Endothelial cell of umbilical vein (primary cell): Measurements from ENCODE around the gene PRCD. TPM values are rescaled to one million over a fixed set of nuclear protein-coding genes. Genes with fewer than 3 reads are reported as not detected.

Experiments
- BruUV-seq: library from RNA; stranded (reverse); fragments of 400-500 nt; replicated peaks from 2 replicates; lab custom pipeline; 2021; lab: Mats Ljungman, UMichigan
- CTCF ChIA-PET: fragments of 300-600, 350-600 bp; sonication (Branson Sonifier 250); formaldehyde crosslinking; loops from one replicate; lab custom pipeline; 2021; ENCODE audit warnings: antibody characterized with exemption, inconsistent platforms; lab: Charles Lee
- POLR2A ChIA-PET: fragments of 300-600, 350-600 bp; sonication (Branson Sonifier 250); formaldehyde crosslinking; loops from one replicate; lab custom pipeline; 2021; ENCODE audit warnings: antibody characterized with exemption, inconsistent platforms; lab: Charles Lee
- DNase-seq: peaks from one replicate; pipeline ENCODE4 v3.0.0-alpha.2; 2011; ENCODE audit warnings: low read depth, low spot score
- FAIRE-seq: peaks from 2 replicates; lab custom pipeline; 2011; peaks lifted over from hg19 to GRCh38; lab: Jason Lieb, UNC
- H2AFZ ChIP-seq: 2 replicates; pipeline ENCODE4 v1.6.0; 2012; ENCODE audit warnings: low read depth, low read length, control low read depth, inconsistent platforms
- H3K27ac ChIP-seq: 2 replicates; pipeline ENCODE4 v1.5.1; 2011; ENCODE audit warnings: low read depth, mild to moderate bottlenecking, control low read depth, low read length, moderate library complexity; ENCODE audit not compliant: insufficient read depth
- H3K27me3 ChIP-seq, 2 experiments: 2 replicates each; pipeline versions ENCODE4 v1.6.0 to v1.6.1; 2011; ENCODE audit warnings: low read length in 2 of 2, mixed read lengths in 1 of 2; ENCODE audit not compliant: control insufficient read depth in 2 of 2, insufficient read depth in 2 of 2
- H3K36me3 ChIP-seq, 2 experiments: 2 replicates in 1 of 2; 3 replicates in 1 of 2; pipeline ENCODE4 v1.5.1; 2011; ENCODE audit warnings: low read length in 2 of 2, mild to moderate bottlenecking in 1 of 2, moderate library complexity in 1 of 2; ENCODE audit not compliant: control insufficient read depth in 2 of 2, insufficient read depth in 2 of 2; ENCODE audit errors: extremely low read depth in 1 of 2
- H3K4me1 ChIP-seq: 3 replicates; pipeline ENCODE4 v1.5.1; 2011; ENCODE audit warnings: mild to moderate bottlenecking, low read length; ENCODE audit not compliant: control insufficient read depth, insufficient read depth; ENCODE audit errors: extremely low read depth
- H3K4me2 ChIP-seq: 2 replicates; pipeline ENCODE4 v1.6.1; 2011; ENCODE audit warnings: low read length, control low read depth, mixed read lengths; ENCODE audit not compliant: insufficient read depth
- H3K4me3 ChIP-seq, 3 experiments: fragments of 200-600 bp in 1 of 3; sonication (generic), shearing (Covaris generic) in 1 of 3; replicated peaks in 1 of 3; 2 replicates each; pipeline ENCODE4 v1.5.1; 2011 to 2016; ENCODE audit warnings: control low read depth in 3 of 3, low read length in 3 of 3, mild to moderate bottlenecking in 2 of 3, inconsistent platforms in 1 of 3, low read depth in 1 of 3, moderate library complexity in 1 of 3; ENCODE audit not compliant: insufficient read depth in 1 of 3
- H3K79me2 ChIP-seq: 2 replicates; pipeline ENCODE4 v1.6.0; 2012; ENCODE audit warnings: low read length, inconsistent platforms; ENCODE audit not compliant: control insufficient read depth, insufficient read depth
- H3K9ac ChIP-seq: replicated peaks from 2 replicates; pipeline ENCODE3; 2011; ENCODE audit warnings: low read length, control low read depth; ENCODE audit not compliant: insufficient read depth; ENCODE audit errors: extremely low read depth
- H3K9me1 ChIP-seq: replicated peaks from 3 replicates; pipeline ENCODE4 v1.6.0; 2011; ENCODE audit warnings: mild to moderate bottlenecking, low read length; ENCODE audit not compliant: control insufficient read depth, insufficient read depth; ENCODE audit errors: extremely low read depth
- H3K9me3 ChIP-seq: replicated peaks from 2 replicates; pipeline ENCODE4 v1.5.1; 2012; ENCODE audit warnings: low read length, inconsistent platforms; ENCODE audit not compliant: control insufficient read depth, insufficient read depth
- H4K20me1 ChIP-seq: replicated peaks from 2 replicates; pipeline ENCODE3; 2011; ENCODE audit warnings: mild to moderate bottlenecking, low read length; ENCODE audit not compliant: control insufficient read depth, insufficient read depth; ENCODE audit errors: extremely low read depth
- EZH2 ChIP-seq: IDR thresholded peaks from 2 replicates; pipeline ENCODE4 v1.6.1; 2012; ENCODE audit warnings: borderline replicate concordance, low read depth, mild to moderate bottlenecking, moderate library complexity, low read length, inconsistent platforms; ENCODE audit not compliant: severe bottlenecking
- FOS ChIP-seq: IDR thresholded peaks from 2 replicates; pipeline ENCODE4 v1.6.1; 2011; ENCODE audit warnings: mild to moderate bottlenecking, low read length, moderate library complexity, borderline replicate concordance; ENCODE audit not compliant: insufficient read depth
- GATA2 ChIP-seq: IDR thresholded peaks from 2 replicates; pipeline ENCODE4 v1.7.0; 2011; ENCODE audit warnings: low read depth, mild to moderate bottlenecking, moderate library complexity, mixed read lengths, low read length; ENCODE audit not compliant: insufficient read length, insufficient read depth
- JUN ChIP-seq: IDR thresholded peaks from 2 replicates; pipeline ENCODE4 v1.6.1; 2011; ENCODE audit warnings: borderline replicate concordance, low read depth; ENCODE audit not compliant: insufficient read length, insufficient read depth
- MYC ChIP-seq: IDR thresholded peaks from one replicate; pipeline ENCODE4 v1.6.1; 2011; ENCODE audit warnings: mild to moderate bottlenecking, low read depth, low read length
- POLR2A ChIP-seq: IDR thresholded peaks from 2 replicates; pipeline ENCODE4 v1.6.1; 2012; ENCODE audit warnings: low read depth, mild to moderate bottlenecking, control low read depth, low read length
- POLR2AphosphoS5 ChIP-seq: IDR thresholded peaks from 2 replicates; pipeline ENCODE4 v1.6.1; 2012; ENCODE audit warnings: low read depth, mild to moderate bottlenecking, control low read depth, low read length, moderate library complexity; ENCODE audit not compliant: insufficient read depth
- dilution Hi-C: fragments of 300-500 bp; cut with MboI; formaldehyde crosslinking; loops from one replicate; pipeline ENCODE4 v1.15.0; 2019; ENCODE audit warnings: low sequenced_read_pairs; ENCODE audit not compliant: extremely low pct_ligation_motif_present
- intact Hi-C: fragments of 100-400 bp; cut with micrococcal nuclease; formaldehyde crosslinking; loops from one replicate; pipeline ENCODE4 v1.10.0; 2022
- polyA plus RNA-seq, 4 experiments: library from polyadenylated mRNA; depleted of rRNA in 3 of 4; stranded (reverse) in 3 of 4; unstranded in 1 of 4; fragments of >200 nt; gene quantifications; 2 replicates each; pipeline versions ENCODE4 v1.2.1 to v1.2.3, GENCODE V29; 2011 to 2012; ENCODE audit warnings: missing spikeins in 1 of 4
- total RNA-seq: library from RNA; stranded (reverse); gene quantifications from 2 replicates; pipeline ENCODE4 v1.2.3, GENCODE V29; 2021
- TF ChIP-seq, protein P1 (sequence below): IDR thresholded peaks from 2 replicates; pipeline ENCODE4 v1.6.1; 2011; ENCODE audit not compliant: insufficient read depth, insufficient read length
- TF ChIP-seq, protein P2 (sequence below), 2 donors: IDR thresholded peaks; 1 replicate in 1 of 2; 2 replicates in 1 of 2; pipeline ENCODE4 v1.5.1; 2011; ENCODE audit warnings: low read length in 2 of 2, mild to moderate bottlenecking in 2 of 2, moderate library complexity in 2 of 2, control low read depth in 1 of 2, inconsistent platforms in 1 of 2, low read depth in 1 of 2; ENCODE audit not compliant: insufficient read depth in 1 of 2; ENCODE audit errors: extremely low read depth in 1 of 2

PRCD gene
- total and polyA plus RNA-seq, 2 donors (not counting 3 experiments of a cell fraction or from before 2014, with no cell fraction given), result not detected

DNA sequence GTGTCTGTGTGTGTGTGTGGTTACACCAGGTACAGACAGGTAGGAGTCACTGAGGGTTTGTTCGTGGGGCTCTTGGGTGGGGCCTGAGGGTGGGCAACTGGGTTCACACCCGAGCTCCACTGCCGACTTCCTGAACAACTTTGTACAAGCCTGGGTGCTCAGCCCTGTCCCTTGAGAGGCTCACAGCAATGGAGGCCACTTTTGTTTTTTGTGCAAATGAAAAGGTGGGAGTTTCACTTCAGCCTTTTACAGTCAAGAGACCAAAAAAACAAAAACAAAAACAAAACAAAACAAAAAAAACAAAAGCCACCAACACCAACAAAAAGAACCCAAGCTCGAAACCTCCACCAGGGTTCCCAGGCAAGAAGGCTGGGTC is 41.0 kb upstream of the PRCD start:
- H3K4me1 ChIP-seq, result peaks cover 36% of the 10 kb centered on the region
- no peak overlapping the region for H3K4me3 ChIP-seq
- H3K4me2 ChIP-seq, result no peak overlapping the region
- TF ChIP-seq MYC, result no peak
- no peak for TF ChIP-seq FOS
- TF ChIP-seq GATA2, result no peak
- TF ChIP-seq, protein P1, sequence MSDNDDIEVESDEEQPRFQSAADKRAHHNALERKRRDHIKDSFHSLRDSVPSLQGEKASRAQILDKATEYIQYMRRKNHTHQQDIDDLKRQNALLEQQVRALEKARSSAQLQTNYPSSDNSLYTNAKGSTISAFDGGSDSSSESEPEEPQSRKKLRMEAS, result no peak
- TF ChIP-seq POLR2A, result no peak
- no peak for TF ChIP-seq POLR2AphosphoS5
- TF ChIP-seq, protein P2, sequence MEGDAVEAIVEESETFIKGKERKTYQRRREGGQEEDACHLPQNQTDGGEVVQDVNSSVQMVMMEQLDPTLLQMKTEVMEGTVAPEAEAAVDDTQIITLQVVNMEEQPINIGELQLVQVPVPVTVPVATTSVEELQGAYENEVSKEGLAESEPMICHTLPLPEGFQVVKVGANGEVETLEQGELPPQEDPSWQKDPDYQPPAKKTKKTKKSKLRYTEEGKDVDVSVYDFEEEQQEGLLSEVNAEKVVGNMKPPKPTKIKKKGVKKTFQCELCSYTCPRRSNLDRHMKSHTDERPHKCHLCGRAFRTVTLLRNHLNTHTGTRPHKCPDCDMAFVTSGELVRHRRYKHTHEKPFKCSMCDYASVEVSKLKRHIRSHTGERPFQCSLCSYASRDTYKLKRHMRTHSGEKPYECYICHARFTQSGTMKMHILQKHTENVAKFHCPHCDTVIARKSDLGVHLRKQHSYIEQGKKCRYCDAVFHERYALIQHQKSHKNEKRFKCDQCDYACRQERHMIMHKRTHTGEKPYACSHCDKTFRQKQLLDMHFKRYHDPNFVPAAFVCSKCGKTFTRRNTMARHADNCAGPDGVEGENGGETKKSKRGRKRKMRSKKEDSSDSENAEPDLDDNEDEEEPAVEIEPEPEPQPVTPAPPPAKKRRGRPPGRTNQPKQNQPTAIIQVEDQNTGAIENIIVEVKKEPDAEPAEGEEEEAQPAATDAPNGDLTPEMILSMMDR (IDR thresholded peaks at IDR 0.05; ENCODE audit: extremely low read depth in 1 of 2, insufficient read depth in 1 of 2, low read depth in 1 of 2, low read length in 2 of 2), result no peak
- no peak for TF ChIP-seq JUN
- TF ChIP-seq EZH2, result no peak
- peaks cover 19% of the 10 kb centered on the region for H3K79me2 ChIP-seq
- no peaks in the 10 kb centered on the region for H3K9me3 ChIP-seq
- H2AFZ ChIP-seq, result no peak overlapping the region
- H3K9me1 ChIP-seq, result no peaks in the 10 kb centered on the region
- no peaks in the 10 kb centered on the region for H3K36me3 ChIP-seq
- BruUV-seq, result no TSS peak
- peak overlapping the region; percentile 93 for H3K27ac ChIP-seq
- DNase-seq, result no peak
- POLR2A ChIA-PET, result interaction anchor here (0.5 kb wide), 1 partner anchor 812 kb away, joined by 3 read pairs; no protein-coding TSS in a partner anchor
- CTCF ChIA-PET, result interaction anchor here (0.6 to 3.0 kb wide), 7 partner anchors 8 to 101 kb away, joined by 3 to 20 read pairs (median 5); partner anchors contain the start of gene AANAT
- H3K9ac ChIP-seq, result peak overlapping the region; percentile 72
- no peaks in the 10 kb centered on the region for H4K20me1 ChIP-seq
- FAIRE-seq, result no peak
- dilution Hi-C loops (no loop called here), intact Hi-C loops (loop anchor here (1.0 kb wide), 1 partner anchor 14 kb away; no protein-coding TSS in a partner anchor)
- no peaks in the 10 kb centered on the region for H3K27me3 ChIP-seq
